Left colon (tissue), 2 donors: Measurements from ENCODE around the gene KIF16B. TPM values are rescaled to one million over a fixed set of nuclear protein-coding genes. Genes with fewer than 3 reads are reported as not detected.

Experiments
- ATAC-seq: fragments of 200-7000 bp; cut with Tn5 transposase; one replicate; pipeline ENCODE4 v1.9.1; 2020; ENCODE audit warnings: mild to moderate bottlenecking, moderate library complexity
- DNase-seq, 2 donors: peaks; one replicate each; pipeline ENCODE4 v3.0.0-alpha.2; 2020
- intact Hi-C, 2 donors: fragments of 100-400 bp; cut with DNase I in 1 of 2; cut with micrococcal nuclease in 1 of 2; formaldehyde crosslinking; loops; one replicate each; pipeline versions ENCODE4 v1.11.2 to v1.14.0; 2022; cut with DNase I, micrococcal nuclease
- total RNA-seq, 2 donors: library from RNA; stranded (reverse); fragmentation: NEBNext Ultra II Directional; extraction: Animal tissue kit (Norgen Biotek cat#: 25700); gene quantifications; one replicate each; pipeline ENCODE4 v1.2.1, GENCODE V29; 2021
- donor health status: DM: no; HTN: no; CAD: no.
- donor health status: DM: yes; HTN: yes; CAD: no.

Gene KIF16B
- total RNA-seq, 2 donors from 2014 or later, result 66.9 to 71.1 TPM

GRCh38 chr20:16395366-16395765 is 177.9 kb downstream of the KIF16B start:
- DNase-seq, result no peak
- intact Hi-C loops, result no loop called here
- no peak for ATAC-seq

GRCh38 chr20:16394784-16395183 is 178.5 kb downstream of the KIF16B start:
- intact Hi-C loops, result no loop called here
- ATAC-seq, result no peak
- DNase-seq, result no peak

GRCh38 chr20:16393836-16394235 is 179.4 kb downstream of the KIF16B start:
- ATAC-seq, result peak; percentile 19
- DNase-seq, result no peak
- intact Hi-C loops, result no loop called here

DNA sequence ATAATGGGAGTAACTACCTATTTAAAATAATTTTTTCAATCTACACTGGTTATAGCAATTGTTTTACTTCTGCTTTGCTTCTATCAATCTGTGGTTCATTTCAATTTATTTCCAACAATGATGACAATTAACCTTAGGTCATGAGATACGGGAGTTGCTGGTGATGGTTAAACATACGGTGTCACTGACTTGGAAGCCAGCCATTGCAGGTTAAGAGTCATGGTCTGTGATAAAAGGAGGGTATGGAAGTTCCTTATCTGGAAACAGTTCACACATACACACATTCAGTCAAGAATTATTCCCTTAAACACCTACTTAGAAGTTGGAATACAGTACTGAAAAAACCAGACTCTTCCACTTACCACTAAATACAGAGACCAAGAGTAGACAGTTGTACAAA is 180.0 kb downstream of the KIF16B start:
- peak in 1 of 2 donors; percentile 26 for DNase-seq
- intact Hi-C loops, result no loop called here
- ATAC-seq, result peak; percentile 86

- DNase-seq, result no peak
- intact Hi-C loops, result no loop called here
- no peak for ATAC-seq
Measured at GRCh38 chr20:16392346-16392745, 180.9 kb downstream of the KIF16B start.

GRCh38 chr20:16390991-16391390 is 182.3 kb downstream of the KIF16B start:
- intact Hi-C loops, result no loop called here
- ATAC-seq (no peak), DNase-seq (no peak)

DNA sequence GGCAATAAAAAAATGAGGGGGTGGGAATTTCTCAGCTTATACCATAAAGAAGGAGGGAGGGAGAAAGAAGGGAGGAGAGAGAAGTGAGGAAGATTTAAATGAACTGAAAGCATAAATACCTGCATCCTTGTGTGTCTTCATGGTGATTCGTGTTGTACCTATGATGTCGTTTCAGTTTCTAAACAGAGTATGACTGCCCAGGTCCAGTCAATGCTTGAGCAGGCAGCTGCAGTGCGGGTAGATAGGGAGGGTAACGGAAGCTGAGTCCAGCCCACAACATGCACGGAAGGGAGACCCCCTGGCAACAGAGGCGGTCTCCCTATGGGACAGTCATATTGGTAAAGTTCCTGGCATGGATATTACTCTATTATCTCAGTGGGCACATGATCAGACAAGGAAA is 184.5 kb downstream of the KIF16B start:
- ATAC-seq, result no peak
- no peak for DNase-seq
- intact Hi-C loops, result no loop called here

DNA sequence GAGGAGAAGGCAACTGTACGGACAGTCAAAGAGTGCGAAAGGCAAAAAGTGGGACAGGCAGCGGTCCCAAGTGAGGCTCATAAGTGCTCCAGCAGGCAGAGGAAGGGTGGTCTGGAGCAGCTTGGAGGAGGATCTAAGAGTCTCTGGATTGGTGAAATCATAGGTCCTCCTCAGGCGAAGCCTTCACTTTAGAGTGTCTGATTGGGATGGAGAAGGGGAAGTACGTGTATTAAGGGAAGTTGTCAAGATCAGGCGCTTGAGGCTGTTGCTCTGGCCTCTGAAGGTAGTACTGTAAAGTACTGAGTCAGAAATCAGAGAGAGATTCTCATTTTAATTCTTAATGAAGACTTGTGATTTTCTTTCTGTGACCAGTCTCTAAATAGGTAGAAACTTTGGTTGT is 185.6 kb downstream of the KIF16B start:
- ATAC-seq, result no peak
- no peak for DNase-seq
- intact Hi-C loops, result no loop called here

DNA sequence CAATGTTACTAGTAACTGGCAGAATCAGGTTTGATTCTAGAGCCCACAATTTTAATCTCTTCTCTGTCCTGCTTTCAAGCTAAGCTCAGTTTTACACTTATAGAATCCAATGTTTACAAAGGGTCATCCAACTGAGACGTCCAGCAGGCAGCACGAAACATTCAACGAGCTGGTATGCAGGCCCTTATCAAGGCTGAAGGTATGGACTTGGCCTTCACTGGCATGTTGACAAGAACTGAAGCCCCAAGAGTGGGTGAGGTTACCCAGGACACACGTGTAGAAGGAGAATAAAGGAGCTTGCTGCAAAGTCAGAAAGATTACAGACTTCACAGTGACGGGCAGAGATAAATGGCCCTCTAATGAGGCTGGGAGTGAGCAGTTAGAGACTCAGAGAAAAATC is 187.4 kb downstream of the KIF16B start:
- DNase-seq, result no peak
- intact Hi-C loops, result no loop called here
- ATAC-seq, result no peak

DNA sequence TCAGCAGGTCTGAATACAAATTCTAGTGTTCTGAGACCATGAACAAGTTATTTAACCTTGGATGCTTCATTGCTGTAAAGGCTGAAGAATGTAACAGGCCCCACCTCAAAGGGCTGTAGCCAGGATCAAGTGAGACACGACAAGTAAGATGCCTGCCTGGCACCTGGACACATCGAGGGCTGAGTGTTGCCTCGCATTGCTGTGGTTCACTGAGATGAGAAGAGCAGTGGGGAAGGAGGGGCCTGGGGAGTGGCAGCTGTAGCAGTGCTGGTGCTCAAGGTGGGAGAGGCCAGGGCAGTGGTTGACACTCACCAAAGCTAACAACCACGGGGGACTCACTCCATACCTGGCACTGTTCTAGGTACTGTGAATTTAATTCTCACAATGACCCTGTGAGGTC is 187.8 kb downstream of the KIF16B start:
- no peak for DNase-seq
- no peak for ATAC-seq
- intact Hi-C loops, result no loop called here

DNA sequence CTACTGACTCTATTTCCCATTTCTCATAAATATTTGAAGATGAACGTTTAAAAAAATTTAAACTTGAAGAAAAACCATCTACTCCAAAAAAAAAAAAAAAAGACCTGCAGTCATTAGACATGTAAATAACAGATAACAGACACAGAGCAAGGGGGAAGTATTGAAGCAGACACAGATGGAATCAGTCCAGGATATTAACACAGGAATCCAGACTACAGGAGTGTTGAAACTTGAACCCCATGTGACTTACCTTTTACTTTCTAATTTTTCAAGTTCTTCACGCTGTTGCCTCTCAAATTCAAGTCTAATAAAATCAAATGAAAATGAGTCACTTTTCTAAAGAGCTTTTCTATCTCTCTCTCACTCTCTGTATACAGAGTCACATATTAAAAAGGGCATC is 191.8 kb downstream of the KIF16B start:
- DNase-seq (no peak), ATAC-seq (no peak)
- intact Hi-C loops, result no loop called here

- DNase-seq, result no peak
- intact Hi-C loops, result no loop called here
- ATAC-seq, result no peak
Measured at GRCh38 chr20:16378712-16379370, 194.4 kb downstream of the KIF16B start.

DNA sequence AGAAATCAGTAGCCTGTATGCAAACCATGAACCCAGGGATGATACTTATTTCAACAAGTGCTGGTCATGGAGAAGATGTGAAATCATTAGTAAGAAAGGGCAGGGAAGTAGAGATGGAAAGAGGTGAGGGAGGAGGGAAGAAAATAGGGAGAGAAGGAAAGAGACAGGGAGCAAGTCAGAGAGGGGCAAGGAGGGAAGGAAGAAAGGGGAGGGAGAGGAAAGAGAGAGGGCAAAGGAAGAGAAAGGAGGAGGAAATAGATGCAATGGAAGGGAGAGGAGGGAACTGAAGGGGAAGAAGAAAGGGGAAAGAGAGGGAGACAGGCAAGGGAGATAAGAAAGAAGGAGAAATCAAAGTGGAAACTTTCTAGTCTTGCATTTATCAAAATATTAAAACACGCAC is 195.1 kb downstream of the KIF16B start:
- DNase-seq (no peak), ATAC-seq (no peak)
- intact Hi-C loops, result no loop called here

DNA sequence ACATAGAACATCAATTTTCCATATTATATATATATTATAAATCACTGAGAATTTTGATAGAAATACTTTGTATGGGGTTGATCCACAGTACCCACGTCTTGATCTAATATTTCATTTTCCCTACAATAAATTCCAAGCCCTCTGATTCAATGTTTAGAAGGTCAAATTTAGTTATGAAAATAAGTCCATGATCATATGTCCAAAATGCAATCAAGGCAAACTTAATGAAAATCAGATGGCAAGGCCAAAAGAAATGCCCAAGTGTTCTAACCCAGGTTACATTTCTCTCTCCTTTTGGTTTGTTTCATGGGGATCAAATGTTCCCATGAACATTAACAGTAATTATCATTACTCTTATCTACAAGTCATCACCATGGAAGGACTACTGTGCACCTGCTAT is 203.8 kb downstream of the KIF16B start:
- ATAC-seq (no peak), DNase-seq (no peak)
- intact Hi-C loops, result no loop called here

DNA sequence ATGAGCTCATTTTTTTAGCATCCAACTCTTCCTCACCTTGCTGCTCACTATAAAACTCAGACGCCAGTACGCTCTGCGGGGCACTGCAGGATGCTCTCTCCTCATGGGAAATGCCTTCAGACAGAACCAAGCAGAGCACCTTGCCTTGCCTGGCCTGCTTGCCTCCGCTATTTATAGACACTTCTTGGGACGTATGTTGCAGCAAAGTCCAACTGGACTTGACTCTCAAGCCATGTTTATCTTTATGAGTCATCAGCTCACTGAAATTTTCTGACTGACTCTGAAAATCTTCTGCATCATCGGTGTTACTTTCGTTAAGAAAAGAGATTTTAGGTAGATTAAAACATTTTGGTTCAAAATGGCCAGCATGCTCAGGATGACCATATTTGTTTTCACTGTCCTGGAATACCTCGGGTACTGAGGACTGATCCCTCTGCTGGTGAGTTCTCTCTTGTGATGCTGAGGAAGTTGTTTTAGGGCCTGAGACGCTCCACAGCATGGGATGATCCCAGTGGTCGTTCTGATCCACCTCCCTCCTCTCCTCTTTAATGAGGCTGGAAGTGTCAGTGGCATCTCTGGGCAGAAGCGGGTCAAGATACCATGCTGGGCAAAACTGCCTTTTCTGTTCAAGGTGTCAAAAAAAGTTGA is 204.5 kb downstream of the KIF16B start:
- DNase-seq (no peak), ATAC-seq (peak; percentile 52)
- intact Hi-C loops, result no loop called here

GRCh38 chr20:16367948-16368560 is 205.2 kb downstream of the KIF16B start:
- no peak for DNase-seq
- ATAC-seq, result no peak
- intact Hi-C loops, result no loop called here

GRCh38 chr20:16366529-16366928 is 206.7 kb downstream of the KIF16B start:
- DNase-seq (no peak), ATAC-seq (no peak)
- intact Hi-C loops, result no loop called here

- DNase-seq (no peak), ATAC-seq (no peak)
- intact Hi-C loops, result no loop called here
Measured at GRCh38 chr20:16364320-16364687, 208.9 kb downstream of the KIF16B start.

DNA sequence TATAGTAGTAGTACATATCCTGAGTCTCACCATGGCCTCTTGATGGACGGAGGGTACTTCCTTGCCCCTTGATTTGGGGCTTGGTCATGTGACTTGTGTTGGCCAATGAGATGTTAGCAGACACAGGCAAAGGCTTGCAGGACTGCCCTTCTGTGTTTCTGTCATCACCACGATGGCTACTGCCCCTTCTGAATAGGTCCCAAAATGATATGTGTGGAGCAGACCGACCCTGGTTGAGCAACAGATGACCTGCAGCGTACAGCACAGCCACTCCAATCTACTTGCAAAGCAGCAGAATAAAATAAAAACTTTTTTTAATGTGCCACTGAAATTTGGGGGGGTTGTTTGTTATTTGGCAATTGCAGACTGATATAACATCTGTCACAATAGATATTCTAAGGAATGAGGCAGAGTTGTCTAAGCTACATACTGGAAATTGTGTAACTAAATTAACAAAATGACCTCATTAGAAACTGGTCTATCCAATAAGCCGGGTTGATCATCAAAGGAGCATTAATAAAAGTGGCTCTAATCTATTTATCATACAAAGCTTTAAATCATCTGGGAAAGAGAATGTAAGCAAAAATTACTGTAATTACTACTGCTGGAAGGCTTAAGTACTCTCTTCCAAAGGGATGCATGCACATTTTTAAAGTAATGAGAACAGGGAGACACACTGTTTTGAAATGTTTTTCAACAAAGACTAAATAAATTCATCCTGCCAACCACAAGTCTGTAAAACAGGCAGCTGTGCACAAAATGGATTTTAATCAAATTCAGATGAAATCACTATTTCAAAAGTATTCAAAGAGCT is 209.5 kb downstream of the KIF16B start:
- ATAC-seq (no peak), DNase-seq (no peak)
- intact Hi-C loops, result no loop called here

- intact Hi-C loops, result no loop called here
- DNase-seq (no peak), ATAC-seq (no peak)
Measured at GRCh38 chr20:16362642-16363041, 210.6 kb downstream of the KIF16B start.
